ENCODE data around the gene INAVA. TPM values are rescaled to one million over a fixed set of nuclear protein-coding genes. Genes with fewer than 3 reads are reported as not detected.
A peak's percentile ranks its signal among the peaks of the same experiment; 100 is the strongest.

INAVA gene
- polyA plus RNA-seq, 1 experiment: 0.16 TPM

DNA sequence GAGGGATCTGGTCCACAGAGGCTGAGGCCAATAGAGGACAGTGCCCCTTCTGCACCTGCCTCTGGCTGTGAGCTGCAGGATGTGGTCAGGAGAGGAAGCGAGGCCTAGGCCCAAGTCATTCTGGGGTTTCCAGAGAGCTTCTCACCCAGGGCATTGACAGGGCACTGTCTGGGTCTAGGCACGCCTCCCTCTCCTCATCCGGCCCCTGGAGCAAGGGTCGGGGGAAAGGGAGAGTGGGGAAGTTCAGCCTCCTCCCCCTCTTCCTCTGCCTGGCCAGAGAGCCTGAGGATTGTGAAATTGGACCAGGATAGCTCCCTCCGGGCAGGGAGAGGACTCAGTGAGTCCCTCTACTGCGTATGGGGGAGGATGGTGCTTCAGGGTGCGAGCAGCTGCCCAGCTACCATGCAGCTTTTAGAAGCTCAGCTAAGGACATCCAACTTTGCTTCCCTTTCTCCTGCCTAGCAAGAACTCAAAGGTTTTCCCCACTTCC lies 6.3 kb upstream of the INAVA start:
- POLR2A ChIA-PET: no interaction called here
- H3K27me3 ChIP-seq (ENCODE audit: control insufficient read depth, insufficient read depth, low read length): peaks cover 64% of the 10 kb centered on the region
- TF ChIP-seq, protein P1, sequence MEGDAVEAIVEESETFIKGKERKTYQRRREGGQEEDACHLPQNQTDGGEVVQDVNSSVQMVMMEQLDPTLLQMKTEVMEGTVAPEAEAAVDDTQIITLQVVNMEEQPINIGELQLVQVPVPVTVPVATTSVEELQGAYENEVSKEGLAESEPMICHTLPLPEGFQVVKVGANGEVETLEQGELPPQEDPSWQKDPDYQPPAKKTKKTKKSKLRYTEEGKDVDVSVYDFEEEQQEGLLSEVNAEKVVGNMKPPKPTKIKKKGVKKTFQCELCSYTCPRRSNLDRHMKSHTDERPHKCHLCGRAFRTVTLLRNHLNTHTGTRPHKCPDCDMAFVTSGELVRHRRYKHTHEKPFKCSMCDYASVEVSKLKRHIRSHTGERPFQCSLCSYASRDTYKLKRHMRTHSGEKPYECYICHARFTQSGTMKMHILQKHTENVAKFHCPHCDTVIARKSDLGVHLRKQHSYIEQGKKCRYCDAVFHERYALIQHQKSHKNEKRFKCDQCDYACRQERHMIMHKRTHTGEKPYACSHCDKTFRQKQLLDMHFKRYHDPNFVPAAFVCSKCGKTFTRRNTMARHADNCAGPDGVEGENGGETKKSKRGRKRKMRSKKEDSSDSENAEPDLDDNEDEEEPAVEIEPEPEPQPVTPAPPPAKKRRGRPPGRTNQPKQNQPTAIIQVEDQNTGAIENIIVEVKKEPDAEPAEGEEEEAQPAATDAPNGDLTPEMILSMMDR (IDR thresholded peaks at IDR 0.05; ENCODE audit: low read depth, low read length): no peak
- H3K27ac ChIP-seq (ENCODE audit: low read depth, low read length): no peak overlapping the region
- no peak overlapping the region for H3K4me3 ChIP-seq (ENCODE audit: low read depth, low read length)
- CTCF ChIA-PET: no interaction called here
- H3K9me3 ChIP-seq (ENCODE audit: control insufficient read depth, insufficient read depth, low read length): no peaks in the 10 kb centered on the region
- DNase-seq (ENCODE audit: low read depth, low spot score): no peak

DNA sequence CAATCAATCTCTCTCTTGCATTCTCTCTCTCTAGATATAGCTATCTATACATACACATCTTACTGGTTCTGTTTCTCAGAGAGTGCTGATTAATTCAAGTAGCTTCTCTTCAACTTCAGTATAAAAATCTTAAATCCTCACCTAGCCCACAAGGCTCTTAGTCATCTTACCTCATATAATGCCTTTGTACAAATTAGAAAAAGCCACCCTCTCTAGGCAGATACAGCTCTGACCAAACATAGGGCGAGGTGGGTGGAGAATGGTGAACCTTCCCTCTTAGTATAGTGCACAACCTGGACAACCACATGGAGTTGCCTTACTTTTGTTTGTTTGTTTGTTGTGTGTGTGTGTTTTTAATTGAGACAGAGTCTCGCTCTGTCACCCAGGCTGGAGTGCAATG lies 5.1 kb upstream of the INAVA start:
- Histone ChIP-seq H3K27me3 (ENCODE audit: control insufficient read depth, insufficient read depth, low read length) (peaks cover 67% of the 10 kb centered on the region), H3K27ac (ENCODE audit: low read depth, low read length) (no peak overlapping the region), H3K4me3 (ENCODE audit: low read depth, low read length) (no peak overlapping the region), H3K9me3 (ENCODE audit: control insufficient read depth, insufficient read depth, low read length) (no peaks in the 10 kb centered on the region)
- TF ChIP-seq, protein P1 (IDR thresholded peaks at IDR 0.05; ENCODE audit: low read depth, low read length): no peak
- CTCF ChIA-PET: interaction anchor here (1.4 to 3.0 kb wide), 2 partner anchors 153 to 268 kb away, joined by 3 to 12 read pairs; no protein-coding TSS in a partner anchor
- POLR2A ChIA-PET: no interaction called here
- DNase-seq (ENCODE audit: low read depth, low spot score): no peak

DNA sequence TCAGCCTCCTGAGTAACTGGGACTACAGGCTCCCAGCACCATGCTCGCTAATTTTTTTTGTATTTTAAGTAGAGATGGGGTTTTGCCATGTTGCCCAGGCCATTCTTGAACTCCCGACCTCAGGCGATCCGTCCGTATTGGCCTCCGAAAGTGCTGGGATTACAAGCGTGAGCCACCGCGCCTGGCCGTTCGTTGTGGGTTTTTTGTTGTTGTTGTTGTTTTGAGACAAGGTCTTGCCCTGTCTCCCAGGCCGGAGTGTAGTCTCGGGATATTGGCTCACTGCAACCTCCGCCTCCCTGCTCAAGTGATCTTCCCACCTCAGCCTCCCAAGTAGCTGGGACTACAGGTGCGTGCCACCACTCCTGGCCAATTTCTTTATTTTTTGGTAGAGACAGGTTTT lies 4.7 kb upstream of the INAVA start:
- no peak overlapping the region for H3K4me3 ChIP-seq (ENCODE audit: low read depth, low read length)
- no peak for DNase-seq (ENCODE audit: low read depth, low spot score)
- peaks cover 71% of the 10 kb centered on the region for H3K27me3 ChIP-seq (ENCODE audit: control insufficient read depth, insufficient read depth, low read length)
- TF ChIP-seq, protein P1 (IDR thresholded peaks at IDR 0.05; ENCODE audit: low read depth, low read length): no peak
- no peaks in the 10 kb centered on the region for H3K9me3 ChIP-seq (ENCODE audit: control insufficient read depth, insufficient read depth, low read length)
- no peak overlapping the region for H3K27ac ChIP-seq (ENCODE audit: low read depth, low read length)
- CTCF ChIA-PET: interaction anchor here (1.0 to 3.0 kb wide), 8 partner anchors 10 to 268 kb away, joined by 3 to 15 read pairs (median 4); no protein-coding TSS in a partner anchor
- POLR2A ChIA-PET: no interaction called here

DNA sequence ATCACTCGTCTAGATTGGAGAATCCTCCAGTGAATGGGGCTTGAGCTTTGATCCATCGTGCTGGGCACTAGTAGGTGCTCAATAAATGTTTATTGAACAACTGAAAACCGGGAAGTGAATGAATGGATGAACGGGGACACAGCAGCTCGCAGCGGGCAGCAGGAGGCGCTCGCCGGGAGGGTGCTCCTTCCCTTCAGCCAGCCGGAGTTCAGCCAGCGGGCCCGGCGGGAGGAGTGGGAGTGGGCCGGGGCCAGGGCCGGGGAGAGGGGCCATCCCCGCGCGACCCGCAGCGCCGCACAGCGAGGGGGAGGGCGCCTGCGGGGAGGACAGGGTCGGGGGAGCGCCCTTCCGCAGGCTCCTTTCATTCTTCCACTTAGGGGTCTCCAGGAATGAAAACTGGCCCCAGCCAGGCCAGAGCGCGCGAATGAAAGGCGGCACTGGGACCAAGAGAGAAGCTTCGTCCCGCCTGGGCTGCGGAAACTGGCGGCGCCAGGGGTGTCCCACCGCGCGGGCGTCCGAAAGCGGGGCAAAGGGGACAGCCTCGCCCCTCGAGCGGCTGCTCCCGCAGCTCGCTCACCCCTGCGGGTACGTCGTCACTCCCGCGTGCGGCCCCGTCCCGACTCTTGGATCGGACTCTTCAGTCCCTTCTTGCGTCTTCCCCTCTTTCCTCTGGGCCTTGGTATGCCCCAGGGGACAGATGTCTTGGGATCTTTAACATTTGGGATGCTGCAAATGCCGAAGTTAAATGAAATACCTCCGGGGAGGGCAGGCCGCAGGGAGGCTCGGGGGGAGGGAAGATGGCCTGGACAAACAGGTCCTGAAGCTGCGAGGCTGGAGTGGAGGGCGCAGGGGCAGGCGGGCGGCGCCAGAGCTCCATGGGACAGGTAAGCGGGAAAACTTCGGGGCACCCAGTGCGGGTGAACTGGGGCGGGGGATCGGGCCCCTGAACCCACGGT lies 3.6 kb upstream of the INAVA start:
- no peak for DNase-seq (ENCODE audit: low read depth, low spot score)
- H3K27ac ChIP-seq (ENCODE audit: low read depth, low read length): no peak overlapping the region
- no peaks in the 10 kb centered on the region; the same call in 1 of the 2 replicates for H3K9me3 ChIP-seq (ENCODE audit: control insufficient read depth, insufficient read depth, low read length)
- CTCF ChIA-PET: interaction anchor here (0.6 to 3.0 kb wide), 11 partner anchors 11 to 269 kb away, joined by 3 to 15 read pairs (median 4); no protein-coding TSS in a partner anchor
- H3K27me3 ChIP-seq (ENCODE audit: control insufficient read depth, insufficient read depth, low read length): peaks cover 78% of the 10 kb centered on the region
- peak overlapping the region; percentile 53 for H3K4me3 ChIP-seq (ENCODE audit: low read depth, low read length)
- POLR2A ChIA-PET: interaction anchor here (0.6 to 1.0 kb wide), 2 partner anchors 13 to 355 kb away, joined by 4 to 8 read pairs; no protein-coding TSS in a partner anchor
- TF ChIP-seq, protein P1 (IDR thresholded peaks at IDR 0.05; ENCODE audit: low read depth, low read length): peak; percentile 53
